ENCODE data around the gene AURKAIP1. TPM values are rescaled to one million over a fixed set of nuclear protein-coding genes. Genes with fewer than 3 reads are reported as not detected.

AURKAIP1 gene
- total RNA-seq, 1 experiment from 2014 or later = 177 TPM

DNA sequence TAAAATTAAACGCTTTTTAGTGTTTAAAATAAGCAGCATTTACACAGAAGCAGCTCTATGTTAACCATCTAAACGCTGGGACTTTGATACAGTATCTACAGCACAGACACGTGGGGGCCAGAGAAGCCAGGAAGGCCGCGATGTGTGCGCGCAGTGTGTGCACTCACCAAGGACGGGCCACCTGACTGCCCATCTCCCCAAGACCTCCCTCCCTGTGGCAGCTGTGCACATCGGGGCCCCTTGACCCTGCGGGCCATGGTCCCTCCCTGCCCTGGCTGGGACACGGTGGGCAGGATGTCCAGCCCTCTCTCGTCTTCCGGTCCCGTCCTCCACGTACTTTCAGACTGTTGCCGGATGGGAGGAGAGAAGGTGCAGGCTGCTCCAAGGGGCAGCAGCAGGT, 39.7 kb downstream of the AURKAIP1 start:
- Histone ChIP-seq H3K27me3 (no peaks in the 10 kb centered on the region), H3K36me3 (peaks cover 6% of the 10 kb centered on the region), H3K27ac (no peak overlapping the region), H3K4me1 (peaks cover 11% of the 10 kb centered on the region; the same call in 1 of the 2 replicates), H3K4me3 (no peak overlapping the region), H3K9me3 (replicated peaks) (no peaks in the 10 kb centered on the region)
- DNase-seq = no peak

DNA sequence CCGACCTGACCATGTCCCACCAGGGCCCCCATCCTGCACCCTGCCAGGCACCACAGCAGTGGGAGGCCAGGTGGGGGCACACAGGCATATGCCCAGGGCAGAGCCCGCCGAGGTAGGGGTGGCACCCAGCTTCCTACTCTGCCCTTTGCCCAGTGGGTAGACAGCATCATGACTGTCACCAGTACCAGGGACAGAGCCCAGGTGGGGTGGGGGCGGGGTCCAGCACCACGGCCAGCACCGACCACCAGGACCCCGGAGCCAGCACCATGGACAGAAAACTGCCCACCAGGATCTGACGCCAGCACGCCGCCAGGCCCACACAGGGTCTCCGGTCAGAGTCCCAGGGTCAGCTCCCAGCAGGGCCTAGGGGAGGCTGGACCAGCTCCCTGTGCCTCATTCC, 40.2 kb downstream of the AURKAIP1 start:
- Histone ChIP-seq H3K9me3 (replicated peaks) (no peaks in the 10 kb centered on the region), H3K36me3 (peaks cover 6% of the 10 kb centered on the region), H3K27me3 (no peaks in the 10 kb centered on the region), H3K27ac (no peak overlapping the region), H3K4me3 (no peak overlapping the region), H3K4me1 (peaks cover 11% of the 10 kb centered on the region; the same call in 1 of the 2 replicates)
- DNase-seq = peak; percentile 58 to 62

DNA sequence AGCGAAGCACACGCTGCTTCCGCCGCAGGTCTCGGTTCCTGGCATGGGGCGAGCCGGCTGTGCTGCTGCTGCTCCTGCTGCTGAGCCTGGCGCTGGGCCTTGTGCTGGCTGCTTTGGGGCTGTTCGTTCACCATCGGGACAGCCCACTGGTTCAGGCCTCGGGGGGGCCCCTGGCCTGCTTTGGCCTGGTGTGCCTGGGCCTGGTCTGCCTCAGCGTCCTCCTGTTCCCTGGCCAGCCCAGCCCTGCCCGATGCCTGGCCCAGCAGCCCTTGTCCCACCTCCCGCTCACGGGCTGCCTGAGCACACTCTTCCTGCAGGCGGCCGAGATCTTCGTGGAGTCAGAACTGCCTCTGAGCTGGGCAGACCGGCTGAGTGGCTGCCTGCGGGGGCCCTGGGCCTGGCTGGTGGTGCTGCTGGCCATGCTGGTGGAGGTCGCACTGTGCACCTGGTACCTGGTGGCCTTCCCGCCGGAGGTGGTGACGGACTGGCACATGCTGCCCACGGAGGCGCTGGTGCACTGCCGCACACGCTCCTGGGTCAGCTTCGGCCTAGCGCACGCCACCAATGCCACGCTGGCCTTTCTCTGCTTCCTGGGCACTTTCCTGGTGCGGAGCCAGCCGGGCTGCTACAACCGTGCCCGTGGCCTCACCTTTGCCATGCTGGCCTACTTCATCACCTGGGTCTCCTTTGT, 41.3 kb downstream of the AURKAIP1 start:
- Histone ChIP-seq H3K36me3 (peaks cover 6% of the 10 kb centered on the region), H3K9me3 (replicated peaks) (no peaks in the 10 kb centered on the region), H3K4me3 (no peak overlapping the region), H3K27me3 (no peaks in the 10 kb centered on the region), H3K4me1 (peaks cover 11% of the 10 kb centered on the region; the same call in 1 of the 2 replicates), H3K27ac (no peak overlapping the region)
- DNase-seq = no peak

DNA sequence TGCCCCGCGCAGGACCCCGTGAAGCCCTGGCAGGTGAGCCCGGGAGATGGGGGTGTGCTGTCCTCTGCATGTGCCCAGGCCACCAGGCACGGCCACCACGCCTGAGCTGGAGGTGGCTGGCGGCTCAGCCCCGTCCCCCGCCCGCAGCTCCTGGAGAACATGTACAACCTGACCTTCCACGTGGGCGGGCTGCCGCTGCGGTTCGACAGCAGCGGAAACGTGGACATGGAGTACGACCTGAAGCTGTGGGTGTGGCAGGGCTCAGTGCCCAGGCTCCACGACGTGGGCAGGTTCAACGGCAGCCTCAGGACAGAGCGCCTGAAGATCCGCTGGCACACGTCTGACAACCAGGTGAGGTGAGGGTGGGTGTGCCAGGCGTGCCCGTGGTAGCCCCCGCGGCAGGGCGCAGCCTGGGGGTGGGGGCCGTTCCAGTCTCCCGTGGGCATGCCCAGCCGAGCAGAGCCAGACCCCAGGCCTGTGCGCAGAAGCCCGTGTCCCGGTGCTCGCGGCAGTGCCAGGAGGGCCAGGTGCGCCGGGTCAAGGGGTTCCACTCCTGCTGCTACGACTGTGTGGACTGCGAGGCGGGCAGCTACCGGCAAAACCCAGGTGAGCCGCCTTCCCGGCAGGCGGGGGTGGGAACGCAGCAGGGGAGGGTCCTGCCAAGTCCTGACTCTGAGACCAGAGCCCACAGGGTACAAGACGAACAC, 42.1 kb downstream of the AURKAIP1 start:
- Histone ChIP-seq H3K27ac (no peak overlapping the region), H3K4me1 (peaks cover 11% of the 10 kb centered on the region; the same call in 1 of the 2 replicates), H3K4me3 (no peak overlapping the region), H3K27me3 (no peaks in the 10 kb centered on the region), H3K36me3 (no peaks in the 10 kb centered on the region), H3K9me3 (replicated peaks) (no peaks in the 10 kb centered on the region)
- DNase-seq = no peak

DNA sequence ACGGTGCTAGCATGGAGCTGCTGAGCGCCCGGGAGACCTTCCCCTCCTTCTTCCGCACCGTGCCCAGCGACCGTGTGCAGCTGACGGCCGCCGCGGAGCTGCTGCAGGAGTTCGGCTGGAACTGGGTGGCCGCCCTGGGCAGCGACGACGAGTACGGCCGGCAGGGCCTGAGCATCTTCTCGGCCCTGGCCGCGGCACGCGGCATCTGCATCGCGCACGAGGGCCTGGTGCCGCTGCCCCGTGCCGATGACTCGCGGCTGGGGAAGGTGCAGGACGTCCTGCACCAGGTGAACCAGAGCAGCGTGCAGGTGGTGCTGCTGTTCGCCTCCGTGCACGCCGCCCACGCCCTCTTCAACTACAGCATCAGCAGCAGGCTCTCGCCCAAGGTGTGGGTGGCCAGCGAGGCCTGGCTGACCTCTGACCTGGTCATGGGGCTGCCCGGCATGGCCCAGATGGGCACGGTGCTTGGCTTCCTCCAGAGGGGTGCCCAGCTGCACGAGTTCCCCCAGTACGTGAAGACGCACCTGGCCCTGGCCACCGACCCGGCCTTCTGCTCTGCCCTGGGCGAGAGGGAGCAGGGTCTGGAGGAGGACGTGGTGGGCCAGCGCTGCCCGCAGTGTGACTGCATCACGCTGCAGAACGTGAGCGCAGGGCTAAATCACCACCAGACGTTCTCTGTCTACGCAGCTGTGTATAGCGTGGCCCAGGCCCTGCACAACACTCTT, 42.8 kb downstream of the AURKAIP1 start:
- no peaks in the 10 kb centered on the region for H3K36me3 ChIP-seq
- no peaks in the 10 kb centered on the region for H3K9me3 ChIP-seq (replicated peaks)

DNA sequence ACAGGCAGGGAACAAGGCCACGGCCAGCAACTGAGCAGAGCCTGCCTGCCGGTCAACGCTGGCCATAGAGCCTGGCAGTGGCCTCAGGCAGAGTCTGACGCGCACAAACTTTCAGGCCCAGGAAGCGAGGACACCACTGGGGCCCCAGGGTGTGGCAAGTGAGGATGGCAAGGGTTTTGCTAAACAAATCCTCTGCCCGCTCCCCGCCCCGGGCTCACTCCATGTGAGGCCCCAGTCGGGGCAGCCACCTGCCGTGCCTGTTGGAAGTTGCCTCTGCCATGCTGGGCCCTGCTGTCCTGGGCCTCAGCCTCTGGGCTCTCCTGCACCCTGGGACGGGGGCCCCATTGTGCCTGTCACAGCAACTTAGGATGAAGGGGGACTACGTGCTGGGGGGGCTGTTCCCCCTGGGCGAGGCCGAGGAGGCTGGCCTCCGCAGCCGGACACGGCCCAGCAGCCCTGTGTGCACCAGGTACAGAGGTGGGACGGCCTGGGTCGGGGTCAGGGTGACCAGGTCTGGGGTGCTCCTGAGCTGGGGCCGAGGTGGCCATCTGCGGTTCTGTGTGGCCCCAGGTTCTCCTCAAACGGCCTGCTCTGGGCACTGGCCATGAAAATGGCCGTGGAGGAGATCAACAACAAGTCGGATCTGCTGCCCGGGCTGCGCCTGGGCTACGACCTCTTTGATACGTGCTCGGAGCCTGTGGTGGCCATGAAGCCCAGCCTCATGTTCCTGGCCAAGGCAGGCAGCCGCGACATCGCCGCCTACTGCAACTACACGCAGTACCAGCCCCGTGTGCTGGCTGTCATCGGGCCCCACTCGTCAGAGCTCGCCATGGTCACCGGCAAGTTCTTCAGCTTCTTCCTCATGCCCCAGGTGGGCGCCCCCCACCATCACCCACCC, 43.7 kb downstream of the AURKAIP1 start, which contains the start of gene TAS1R3:
Gene TAS1R3, plus strand, starts transcription at position 213 of the 898 bp plus-strand sequence. Its CDS starts 66 bp downstream, at position 279.
- Histone ChIP-seq H3K9me3 (replicated peaks) (no peaks in the 10 kb centered on the region), H3K4me3 (no peak within 1 kb of the TSS), H3K27ac (no peak within 1 kb of the TSS), H3K4me1 (peaks cover 11% of the 10 kb centered on the region; the same call in 1 of the 2 replicates), H3K27me3 (no peaks in the 10 kb centered on the region), H3K36me3 (no peaks in the 10 kb centered on the region)
- DNase-seq = peak in 1 of 2 experiments; percentile 53

More for the DNA sequence above, 42.8 kb downstream of the AURKAIP1 start:
- H3K4me3 ChIP-seq = no peak overlapping the region
- H3K27ac ChIP-seq = no peak overlapping the region
- DNase-seq = no peak
- H3K4me1 ChIP-seq = peaks cover 11% of the 10 kb centered on the region; the same call in 1 of the 2 replicates
- H3K27me3 ChIP-seq = no peaks in the 10 kb centered on the region

DNA sequence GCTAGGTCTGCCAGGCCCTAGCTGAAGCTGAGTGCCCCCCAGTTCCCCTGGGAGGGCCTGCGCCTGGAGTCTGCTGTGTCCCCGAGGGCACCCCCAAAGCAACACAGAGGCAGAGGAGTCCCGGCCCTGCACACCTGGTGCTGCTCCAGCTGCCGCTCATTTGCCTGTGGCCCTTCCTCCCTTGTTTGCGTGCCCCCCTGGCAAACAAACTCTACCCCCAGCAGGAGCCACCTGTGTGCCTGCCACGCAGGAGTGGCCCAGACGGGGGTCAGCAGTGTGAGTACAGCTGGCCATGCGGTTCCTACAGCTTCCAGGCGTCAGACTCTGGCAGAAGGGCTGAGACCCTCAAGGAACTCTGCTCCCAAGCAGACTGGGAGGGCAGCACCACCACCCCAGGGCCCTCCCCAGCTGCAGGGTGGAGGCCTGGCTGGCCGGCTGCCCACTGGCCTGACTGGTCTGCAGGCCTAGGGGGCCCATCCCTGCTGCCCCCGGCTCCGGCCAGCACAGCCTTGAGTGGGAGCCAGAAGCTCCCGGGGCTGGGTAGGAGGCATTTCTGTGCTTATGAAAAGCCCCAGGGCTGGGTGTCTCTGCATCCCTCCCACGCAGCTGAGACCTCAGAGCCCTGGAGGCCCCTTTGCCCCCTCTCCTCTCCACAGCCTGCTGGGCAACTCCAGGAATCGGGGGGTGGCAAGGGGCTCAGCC, 44.5 kb downstream of the AURKAIP1 start:
- peaks cover 14% of the 10 kb centered on the region; the same call in 1 of the 2 replicates for H3K4me1 ChIP-seq
- DNase-seq = no peak
- H3K27ac ChIP-seq = no peak overlapping the region
- H3K27me3 ChIP-seq = no peaks in the 10 kb centered on the region
- H3K36me3 ChIP-seq = no peaks in the 10 kb centered on the region
- no peak overlapping the region for H3K4me3 ChIP-seq
- H3K9me3 ChIP-seq (replicated peaks) = no peaks in the 10 kb centered on the region

DNA sequence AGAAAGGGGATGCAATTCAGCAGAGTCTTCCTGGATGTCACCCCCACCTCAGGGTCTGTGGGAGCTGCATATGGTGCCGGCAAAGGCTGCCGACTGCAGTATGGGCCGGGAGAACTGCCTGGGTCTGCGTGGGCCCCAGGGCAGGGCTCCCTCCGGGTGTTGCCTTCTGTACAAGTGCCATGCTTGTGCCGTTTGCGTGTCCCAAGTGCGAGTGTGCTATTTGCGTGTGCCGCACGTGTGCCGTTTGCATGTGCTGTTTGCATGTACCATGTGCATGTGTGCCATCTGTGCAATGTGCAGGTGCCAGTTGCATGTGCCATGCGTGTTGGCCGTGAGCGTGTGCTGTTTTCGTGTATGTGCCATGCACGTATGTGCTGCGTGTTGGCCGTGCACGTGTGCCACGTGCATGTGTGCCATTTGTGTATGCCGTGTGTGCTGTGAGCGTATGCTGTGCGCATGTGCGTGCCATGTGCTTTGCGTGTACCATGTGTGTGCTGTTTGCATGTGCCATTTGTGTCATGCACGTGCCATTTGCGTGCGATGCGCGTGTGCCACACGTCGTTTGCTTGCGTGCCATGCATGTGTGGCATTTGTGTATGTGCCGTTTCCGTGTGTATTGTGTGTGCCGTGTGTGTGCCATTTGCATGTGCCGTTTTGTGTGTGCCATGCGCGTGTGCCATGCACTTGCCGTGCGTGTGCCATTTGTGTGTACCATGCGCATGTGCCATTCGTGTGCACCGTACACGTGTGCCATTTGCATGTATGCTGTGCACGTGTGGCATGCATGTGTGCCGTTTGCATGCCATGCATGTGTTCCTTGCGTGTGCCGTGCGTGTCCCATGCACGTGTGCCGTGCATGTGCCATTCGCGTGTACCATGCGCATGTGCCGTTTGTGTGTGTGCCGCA, 45.5 kb downstream of the AURKAIP1 start:
- Histone ChIP-seq H3K27ac (no peak overlapping the region), H3K4me1 (peaks cover 17% of the 10 kb centered on the region; the same call in 1 of the 2 replicates), H3K4me3 (no peak overlapping the region), H3K27me3 (no peaks in the 10 kb centered on the region), H3K9me3 (replicated peaks) (no peaks in the 10 kb centered on the region), H3K36me3 (no peaks in the 10 kb centered on the region)
- DNase-seq = no peak

DNA sequence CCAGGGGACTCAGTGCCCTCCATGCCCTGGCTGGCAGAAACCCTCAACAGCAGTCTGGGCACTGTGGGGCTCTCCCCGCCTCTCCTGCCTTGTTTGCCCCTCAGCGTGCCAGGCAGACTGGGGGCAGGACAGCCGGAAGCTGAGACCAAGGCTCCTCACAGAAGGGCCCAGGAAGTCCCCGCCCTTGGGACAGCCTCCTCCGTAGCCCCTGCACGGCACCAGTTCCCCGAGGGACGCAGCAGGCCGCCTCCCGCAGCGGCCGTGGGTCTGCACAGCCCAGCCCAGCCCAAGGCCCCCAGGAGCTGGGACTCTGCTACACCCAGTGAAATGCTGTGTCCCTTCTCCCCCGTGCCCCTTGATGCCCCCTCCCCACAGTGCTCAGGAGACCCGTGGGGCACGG, 46.8 kb downstream of the AURKAIP1 start:
- H3K9me3 ChIP-seq (replicated peaks) = no peaks in the 10 kb centered on the region
- no peaks in the 10 kb centered on the region for H3K36me3 ChIP-seq
- no peak overlapping the region for H3K4me3 ChIP-seq
- H3K4me1 ChIP-seq = peaks cover 17% of the 10 kb centered on the region; the same call in 1 of the 2 replicates
- DNase-seq = no peak
- no peak overlapping the region for H3K27ac ChIP-seq
- no peaks in the 10 kb centered on the region for H3K27me3 ChIP-seq

DNA sequence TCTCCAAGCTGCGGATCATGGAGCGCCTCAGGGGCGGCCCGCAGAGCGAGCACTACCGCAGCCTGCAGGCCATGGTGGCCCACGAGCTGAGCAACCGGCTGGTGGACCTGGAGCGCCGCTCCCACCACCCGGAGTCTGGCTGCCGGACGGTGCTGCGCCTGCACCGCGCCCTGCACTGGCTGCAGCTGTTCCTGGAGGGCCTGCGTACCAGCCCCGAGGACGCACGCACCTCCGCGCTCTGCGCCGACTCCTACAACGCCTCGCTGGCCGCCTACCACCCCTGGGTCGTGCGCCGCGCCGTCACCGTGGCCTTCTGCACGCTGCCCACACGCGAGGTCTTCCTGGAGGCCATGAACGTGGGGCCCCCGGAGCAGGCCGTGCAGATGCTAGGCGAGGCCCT, 47.7 kb downstream of the AURKAIP1 start:
- H3K4me1 ChIP-seq = peaks cover 17% of the 10 kb centered on the region; the same call in 1 of the 2 replicates
- H3K27me3 ChIP-seq = no peaks in the 10 kb centered on the region

DNA sequence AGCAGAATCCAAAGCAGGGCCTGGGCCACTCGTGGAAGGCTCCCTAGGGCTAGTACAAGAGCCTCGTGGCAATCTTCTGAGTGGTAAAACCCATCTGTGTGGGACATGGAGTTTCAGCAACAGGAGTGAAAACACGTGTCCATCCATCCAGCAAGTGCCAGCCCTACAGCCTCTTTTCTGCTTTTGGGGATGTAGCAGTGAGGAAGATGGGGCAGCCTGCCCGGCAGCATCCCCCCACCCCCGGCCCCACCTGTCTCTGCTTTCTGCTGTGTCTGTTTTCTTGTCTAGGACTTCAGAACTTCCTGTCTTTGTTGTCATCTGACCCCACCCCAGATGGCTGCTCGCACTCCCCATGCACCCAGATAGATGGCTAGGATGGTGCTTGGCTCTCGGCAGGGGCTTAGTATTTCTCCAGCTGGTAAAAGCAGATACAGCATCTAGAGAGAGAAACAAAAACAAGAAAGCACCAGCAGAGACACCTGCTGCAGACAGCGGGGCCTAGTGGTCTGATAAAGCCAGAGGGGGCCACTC, 48.9 kb downstream of the AURKAIP1 start:
- DNase-seq = no peak
- no peak overlapping the region for H3K27ac ChIP-seq
- no peaks in the 10 kb centered on the region for H3K27me3 ChIP-seq
- no peaks in the 10 kb centered on the region; the same call in 1 of the 2 replicates for H3K36me3 ChIP-seq
- no peaks in the 10 kb centered on the region for H3K9me3 ChIP-seq (replicated peaks)
- peaks cover 14% of the 10 kb centered on the region; the same call in 1 of the 2 replicates for H3K4me1 ChIP-seq
- H3K4me3 ChIP-seq = no peak overlapping the region

More for the DNA sequence above, 47.7 kb downstream of the AURKAIP1 start:
- Histone ChIP-seq H3K4me3 (no peak overlapping the region), H3K36me3 (no peaks in the 10 kb centered on the region; the same call in 1 of the 2 replicates), H3K27ac (no peak overlapping the region), H3K9me3 (replicated peaks) (no peaks in the 10 kb centered on the region)
- DNase-seq = no peak

DNA sequence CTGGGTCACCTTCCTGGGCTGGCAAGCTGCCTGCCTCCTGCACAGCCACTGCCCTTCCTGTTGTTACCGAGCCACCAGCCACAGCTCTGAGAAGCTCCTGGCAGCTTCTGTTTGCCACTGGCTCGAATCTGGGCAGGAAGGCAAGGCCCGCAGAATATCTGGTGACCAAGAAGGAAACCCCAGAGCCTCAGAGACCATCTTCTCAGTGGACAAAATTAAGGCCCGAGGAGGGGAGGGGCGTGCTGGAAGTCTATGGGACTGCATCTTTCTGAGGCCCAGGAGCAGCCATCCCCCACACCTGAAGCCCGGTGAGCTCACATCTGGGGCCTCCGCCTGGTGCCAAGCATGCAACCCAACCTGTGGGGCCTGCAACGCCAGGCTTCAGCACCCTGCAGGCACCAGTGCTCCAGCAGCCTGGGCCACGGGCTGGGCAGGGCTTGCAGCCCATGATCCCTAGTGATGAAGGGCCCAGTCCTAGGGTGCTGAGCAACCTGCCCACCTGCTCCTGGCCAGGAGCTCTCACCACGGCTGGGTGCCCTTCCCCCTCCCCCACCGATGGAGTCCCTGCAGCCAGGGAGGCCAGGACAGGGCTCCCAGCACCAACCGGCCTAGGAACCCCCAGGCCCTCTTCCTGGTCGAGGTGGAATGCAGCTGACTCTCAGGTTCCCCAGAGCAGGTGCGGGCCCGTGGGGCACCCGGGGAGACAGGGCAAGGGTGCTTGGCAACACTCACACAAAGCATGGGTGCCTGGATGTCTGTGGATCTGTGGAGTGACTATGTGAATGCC, 49.5 kb downstream of the AURKAIP1 start:
- H3K27ac ChIP-seq = peak overlapping the region; percentile 27; the same call in 1 of the 2 replicates
- H3K27me3 ChIP-seq = no peaks in the 10 kb centered on the region
- H3K4me1 ChIP-seq = peaks cover 7% of the 10 kb centered on the region; the same call in 1 of the 2 replicates
- peak overlapping the region; percentile 100 for H3K4me3 ChIP-seq
- H3K36me3 ChIP-seq = no peaks in the 10 kb centered on the region; the same call in 1 of the 2 replicates
- no peak for DNase-seq
- H3K9me3 ChIP-seq (replicated peaks) = no peaks in the 10 kb centered on the region
